GM18519 (cell line): ENCODE measurements around the gene SPTLC3.
"Not testable (repeated sequence)": the region's sequence is repeated elsewhere in the genome, so short reads cannot be mapped to it uniquely, and the experiment has no call there.

ENCODE experiments used
- ATAC-seq: cut with Tn5 transposase; IDR thresholded peaks from one replicate; pipeline ENCODE4 v1.9.1; 2021; ENCODE audit warnings: mild to moderate bottlenecking, moderate library complexity; ENCODE audit not compliant: unreplicated experiment, low FRiP score

SPTLC3 gene

GRCh38 chr20:13008761-13009681, at the start of gene SPTLC3:
Gene SPTLC3, plus strand, starts transcription at chr20:13008972. Its CDS starts 296 bp downstream, at chr20:13009268.
- ATAC-seq = peak; percentile 23

DNA sequence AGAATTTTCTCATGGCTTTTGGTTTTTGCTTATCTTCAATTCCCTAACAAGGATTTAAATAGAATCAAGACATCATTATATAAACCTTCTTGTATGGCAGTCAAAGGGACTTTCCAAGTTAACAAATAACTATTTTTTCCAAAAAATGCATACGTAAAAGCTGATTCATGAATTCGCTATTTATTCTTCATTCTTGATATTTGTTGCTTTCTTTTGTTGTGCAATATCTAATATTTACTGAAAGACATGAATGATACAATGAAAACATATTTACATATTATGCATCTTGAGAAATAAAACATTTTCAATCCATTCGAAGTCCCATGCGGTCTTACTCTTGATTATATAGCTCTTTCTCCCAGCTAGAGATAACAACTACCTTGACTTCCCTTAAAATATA, 47.0 kb upstream of the SPTLC3 start:
- ATAC-seq = no peak

- ATAC-seq = no peak
Measured at GRCh38 chr20:12962895-12963294, 45.9 kb upstream of the SPTLC3 start.

GRCh38 chr20:12963416-12963815, 45.4 kb upstream of the SPTLC3 start:
- no peak for ATAC-seq

GRCh38 chr20:12965212-12965869, 43.4 kb upstream of the SPTLC3 start:
- no peak for ATAC-seq

- no peak for ATAC-seq
Measured at GRCh38 chr20:12965870-12966251, 42.9 kb upstream of the SPTLC3 start.

DNA sequence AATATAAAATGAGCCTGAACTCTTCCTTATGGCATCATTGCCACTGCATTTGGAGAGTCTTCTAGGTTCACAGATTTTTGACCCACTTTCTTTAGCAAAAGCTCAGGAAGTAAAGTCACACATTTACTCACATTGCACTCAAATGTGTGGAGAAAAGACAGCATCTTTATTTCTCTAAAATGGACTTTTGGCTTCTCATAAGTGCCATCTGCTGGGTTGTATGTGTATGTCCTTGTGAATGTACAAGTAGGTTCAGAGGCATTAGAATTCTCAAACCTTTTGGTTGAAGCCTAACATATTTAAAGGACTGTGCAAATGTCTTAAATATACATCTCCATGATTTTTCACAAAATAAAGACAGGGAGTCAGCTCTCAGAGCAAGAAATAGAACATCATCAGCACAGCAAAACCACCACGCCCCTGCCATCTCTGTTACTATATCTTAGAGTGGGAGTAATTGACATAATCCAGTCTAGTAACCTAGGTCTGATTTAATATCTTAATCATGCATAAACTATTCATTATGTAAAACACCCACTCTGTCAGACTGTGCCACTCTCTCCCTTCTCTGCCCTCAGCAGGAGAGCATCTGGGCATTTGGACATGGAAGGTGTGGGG, 42.2 kb upstream of the SPTLC3 start:
- no peak for ATAC-seq

GRCh38 chr20:12967932-12968331, 40.8 kb upstream of the SPTLC3 start:
- ATAC-seq = no peak

DNA sequence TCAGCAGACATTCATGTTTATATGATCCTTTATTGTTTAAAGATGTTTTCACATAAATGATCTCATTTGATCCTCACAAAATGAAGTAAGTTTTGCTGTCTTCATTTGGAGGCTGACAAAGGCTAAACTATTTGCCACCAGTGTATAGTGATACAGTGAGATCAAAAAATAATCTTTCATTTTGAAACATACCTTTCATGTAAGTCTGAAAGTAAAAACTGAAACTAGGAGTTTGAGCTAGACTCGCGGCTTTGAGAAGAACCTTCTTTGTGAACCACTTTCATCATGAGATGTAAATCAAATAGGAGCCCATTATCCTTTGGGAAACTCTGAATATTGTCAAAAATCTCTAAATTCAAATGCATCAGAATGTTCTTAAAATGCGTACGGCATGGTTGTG, 40.3 kb upstream of the SPTLC3 start:
- ATAC-seq = no peak

GRCh38 chr20:12969071-12969669, 39.6 kb upstream of the SPTLC3 start:
- ATAC-seq = no peak

DNA sequence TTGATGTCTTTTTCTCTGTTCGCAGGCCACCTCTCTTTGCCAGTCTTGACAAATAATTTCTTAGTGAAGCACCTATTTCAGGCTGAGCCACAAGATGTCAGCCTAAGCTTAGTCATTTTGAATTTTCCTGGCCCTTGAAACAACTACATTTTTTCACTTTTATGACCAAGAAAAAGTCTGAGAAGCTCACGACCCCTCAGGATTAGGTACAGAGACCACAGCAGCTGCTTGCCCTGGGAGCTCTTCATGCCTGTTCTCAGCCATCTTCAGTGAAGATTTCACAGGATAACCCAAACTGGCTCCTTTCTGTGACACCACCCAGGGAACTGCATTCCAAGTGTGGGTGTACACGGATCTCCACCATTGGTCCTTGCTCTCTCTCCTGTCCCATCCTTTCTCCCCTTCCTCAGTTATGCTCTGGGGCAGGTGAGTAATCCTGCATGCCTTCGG, 38.4 kb upstream of the SPTLC3 start:
- no peak for ATAC-seq

DNA sequence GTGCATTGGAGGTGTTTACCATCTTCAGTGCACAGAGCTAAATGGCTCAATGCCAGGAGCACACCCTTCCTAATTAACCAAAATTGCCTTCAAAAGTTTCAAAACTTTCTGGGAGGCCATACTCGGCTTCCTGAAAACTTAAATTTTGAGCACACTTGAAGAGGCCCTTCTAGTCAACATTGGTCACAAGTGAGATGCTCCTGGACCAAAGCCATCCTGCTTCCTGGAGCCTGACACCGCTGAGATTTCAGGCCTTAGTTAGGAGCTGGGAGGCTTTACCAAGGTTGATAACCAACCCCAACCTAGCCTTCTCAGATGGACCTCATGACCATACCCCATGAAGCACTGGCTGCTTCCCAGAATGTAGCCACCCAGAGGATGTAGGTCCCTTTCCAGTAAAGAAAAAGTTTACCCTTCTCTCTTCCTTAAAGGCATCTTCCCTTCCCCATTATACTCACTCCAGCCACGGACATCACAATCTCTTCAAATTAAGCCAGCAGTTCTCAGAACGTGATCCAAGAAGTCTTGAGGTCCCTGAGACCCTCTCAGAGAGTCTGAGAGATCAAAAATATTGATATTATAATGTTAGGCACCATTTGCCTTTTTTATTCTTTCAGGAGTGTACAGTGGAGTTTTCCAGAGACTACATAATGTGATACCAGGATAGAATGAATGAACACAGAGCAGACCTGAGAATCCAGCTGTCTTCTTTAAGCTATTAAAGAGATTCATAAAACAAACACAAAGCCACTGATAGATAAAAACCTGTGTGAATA, 32.8 kb upstream of the SPTLC3 start:
- ATAC-seq = no peak

GRCh38 chr20:12976720-12977309, 32.0 kb upstream of the SPTLC3 start:
- no peak for ATAC-seq

GRCh38 chr20:12977328-12978125, 31.2 kb upstream of the SPTLC3 start:
- no peak for ATAC-seq

GRCh38 chr20:12978126-12978394, 30.7 kb upstream of the SPTLC3 start:
- ATAC-seq = no peak

DNA sequence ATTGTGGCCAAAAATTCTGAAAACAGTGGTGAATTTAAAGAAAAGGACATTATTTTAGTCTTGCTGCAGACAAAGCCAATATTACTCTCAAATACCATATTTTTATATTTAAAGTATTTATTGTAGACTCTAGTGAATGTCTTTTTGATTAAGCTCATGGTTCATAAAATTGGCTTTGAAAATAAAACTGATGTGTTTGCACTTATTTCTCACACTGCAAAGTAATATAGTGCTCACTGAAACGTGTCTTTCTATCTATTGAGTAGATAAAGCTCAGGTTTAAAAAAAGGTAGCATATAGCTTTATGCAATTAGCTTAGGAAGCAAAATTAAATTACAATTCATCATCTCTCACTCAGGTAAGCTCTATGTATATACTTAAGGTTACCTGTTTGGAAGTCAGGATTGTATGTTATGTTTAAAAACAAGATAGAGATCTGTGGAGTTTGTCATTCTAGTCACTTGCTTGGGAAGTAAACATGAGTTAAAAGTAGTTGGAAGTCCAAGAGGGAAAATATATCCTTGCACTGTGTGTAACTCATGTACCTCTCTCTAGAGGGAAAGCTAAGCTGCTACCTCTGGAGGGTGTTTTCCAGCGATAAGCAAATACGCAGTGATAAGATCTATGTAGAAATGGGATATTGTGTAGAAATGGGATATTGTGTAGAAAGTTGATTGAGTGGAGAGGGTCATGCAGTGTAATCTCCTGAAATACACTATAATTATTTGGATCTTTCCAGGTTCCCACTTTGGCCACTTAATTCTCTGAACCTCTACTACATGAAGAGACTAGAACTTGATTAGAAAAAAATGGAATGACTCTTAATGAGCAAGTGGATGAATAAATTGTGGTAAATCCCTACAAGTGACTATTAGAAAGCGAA, 29.9 kb upstream of the SPTLC3 start:
- no peak for ATAC-seq

GRCh38 chr20:12979713-12980112, 29.1 kb upstream of the SPTLC3 start:
- ATAC-seq = not testable (repeated sequence)

- ATAC-seq = no peak
Measured at GRCh38 chr20:12982098-12982497, 26.7 kb upstream of the SPTLC3 start.
